ENCODE data around the gene CEP350. TPM values are rescaled to one million over a fixed set of nuclear protein-coding genes. Genes with fewer than 3 reads are reported as not detected.

The CEP350 gene
- total RNA-seq, 1 experiment from 2014 or later: 41.1 TPM

GRCh38 chr1:180136968-180137356, 182.4 kb downstream of the CEP350 start:
- DNase-seq (ENCODE audit: low read depth, low spot score) (no peak), ATAC-seq (no peak)
- ChIA-PET CTCF (no interaction called here), POLR2A (no interaction called here)
- Histone ChIP-seq H3K4me1 (ENCODE audit: control insufficient read depth, insufficient read depth, low read length) (no peaks in the 10 kb centered on the region), H3K9me3 (ENCODE audit: control insufficient read depth, insufficient read depth, low read depth, low read length) (peaks cover 5% of the 10 kb centered on the region; the same call in 1 of the 2 replicates), H3K36me3 (ENCODE audit: control insufficient read depth, insufficient read depth, low read length) (no peaks in the 10 kb centered on the region), H3K27ac (ENCODE audit: low read length) (no peak overlapping the region), H3K27me3 (ENCODE audit: control insufficient read depth, insufficient read depth, low read length) (no peaks in the 10 kb centered on the region), H3K4me3 (ENCODE audit: low read depth in 2 of 2, low read length in 2 of 2) (no peak overlapping the region)
- in situ Hi-C loops (cut with HindIII; ENCODE audit: low pct_unique_long_range_greater_than_20kb, low sequenced_read_pairs): no loop called here
- no peak for TF ChIP-seq POLR2AphosphoS5 (IDR thresholded peaks at IDR 0.05; ENCODE audit: low read depth, low read length)
- TF ChIP-seq SIN3A (IDR thresholded peaks at IDR 0.05; ENCODE audit: borderline replicate concordance, insufficient read depth, low read depth, low read length): no peak
- TF ChIP-seq REST (IDR thresholded peaks at IDR 0.05; ENCODE audit: insufficient read depth in 1 of 2, low read depth in 2 of 2, low read length in 1 of 2): no peak
- TF ChIP-seq TCF7L2 (IDR thresholded peaks at IDR 0.05; ENCODE audit: low read depth, low read length): no peak
- no peak for TF ChIP-seq CTCF (IDR thresholded peaks at IDR 0.05)
- intact Hi-C loops (cut with micrococcal nuclease; ENCODE audit: unreplicated experiment): no loop called here
- no TSS peak for BruUV-seq (replicated peaks)

- TF ChIP-seq CTCF (IDR thresholded peaks at IDR 0.05) (no peak), SIN3A (IDR thresholded peaks at IDR 0.05; ENCODE audit: borderline replicate concordance, insufficient read depth, low read depth, low read length) (no peak), REST (IDR thresholded peaks at IDR 0.05; ENCODE audit: insufficient read depth in 1 of 2, low read depth in 2 of 2, low read length in 1 of 2) (no peak), TCF7L2 (IDR thresholded peaks at IDR 0.05; ENCODE audit: low read depth, low read length) (no peak)
- in situ Hi-C loops (cut with HindIII; ENCODE audit: low pct_unique_long_range_greater_than_20kb, low sequenced_read_pairs): no loop called here
- Histone ChIP-seq H3K9me3 (ENCODE audit: control insufficient read depth, insufficient read depth, low read depth, low read length) (peaks cover 5% of the 10 kb centered on the region; the same call in 1 of the 2 replicates), H3K27ac (ENCODE audit: low read length) (no peak overlapping the region), H3K4me1 (ENCODE audit: control insufficient read depth, insufficient read depth, low read length) (no peaks in the 10 kb centered on the region), H3K36me3 (ENCODE audit: control insufficient read depth, insufficient read depth, low read length) (no peaks in the 10 kb centered on the region), H3K4me3 (ENCODE audit: low read depth in 2 of 2, low read length in 2 of 2) (no peak overlapping the region), H3K27me3 (ENCODE audit: control insufficient read depth, insufficient read depth, low read length) (no peaks in the 10 kb centered on the region)
- DNase-seq (ENCODE audit: low read depth, low spot score) (no peak), ATAC-seq (no peak)
- ChIA-PET POLR2A (no interaction called here), CTCF (no interaction called here)
- intact Hi-C loops (cut with micrococcal nuclease; ENCODE audit: unreplicated experiment): no loop called here
- BruUV-seq (replicated peaks): no TSS peak
Observed at GRCh38 chr1:180137776-180138175, 183.2 kb downstream of the CEP350 start.
